Stimulated activated CD8-positive, alpha-beta memory T cell treated with anti-CD3 and anti-CD28 coated beads, Interleukin-7, amount 100 ng/mL, for 24 hours (primary cell): Measurements from ENCODE around the gene VSNL1.

Experiments
- DNase-seq: peaks from one replicate; pipeline ENCODE4 v3.0.0-alpha.2; 2020; ENCODE audit warnings: low read depth

VSNL1 gene

DNA sequence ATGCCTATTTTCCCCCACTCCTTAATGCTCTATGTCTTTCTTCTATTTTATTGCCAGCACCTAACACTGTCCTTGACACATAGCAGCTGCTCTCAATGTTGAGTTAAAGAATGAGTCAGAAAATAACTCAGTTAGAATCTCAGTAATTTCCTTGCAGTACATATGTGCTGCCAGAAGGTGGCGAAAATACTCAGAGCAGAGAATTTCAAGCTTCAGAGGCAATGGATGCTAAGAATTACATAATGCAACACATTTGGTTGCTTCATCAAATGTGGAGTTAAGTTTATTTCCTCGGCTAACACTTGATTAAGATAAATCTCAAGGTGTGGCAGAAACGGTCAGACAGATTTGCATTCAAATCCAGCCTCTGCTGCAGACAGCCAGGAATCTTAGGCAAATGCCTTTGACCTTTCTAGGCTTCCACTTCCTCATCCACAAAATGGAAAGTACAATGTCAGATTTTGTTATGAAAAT lies 105.6 kb downstream of the VSNL1 start:
- no peak for DNase-seq

DNA sequence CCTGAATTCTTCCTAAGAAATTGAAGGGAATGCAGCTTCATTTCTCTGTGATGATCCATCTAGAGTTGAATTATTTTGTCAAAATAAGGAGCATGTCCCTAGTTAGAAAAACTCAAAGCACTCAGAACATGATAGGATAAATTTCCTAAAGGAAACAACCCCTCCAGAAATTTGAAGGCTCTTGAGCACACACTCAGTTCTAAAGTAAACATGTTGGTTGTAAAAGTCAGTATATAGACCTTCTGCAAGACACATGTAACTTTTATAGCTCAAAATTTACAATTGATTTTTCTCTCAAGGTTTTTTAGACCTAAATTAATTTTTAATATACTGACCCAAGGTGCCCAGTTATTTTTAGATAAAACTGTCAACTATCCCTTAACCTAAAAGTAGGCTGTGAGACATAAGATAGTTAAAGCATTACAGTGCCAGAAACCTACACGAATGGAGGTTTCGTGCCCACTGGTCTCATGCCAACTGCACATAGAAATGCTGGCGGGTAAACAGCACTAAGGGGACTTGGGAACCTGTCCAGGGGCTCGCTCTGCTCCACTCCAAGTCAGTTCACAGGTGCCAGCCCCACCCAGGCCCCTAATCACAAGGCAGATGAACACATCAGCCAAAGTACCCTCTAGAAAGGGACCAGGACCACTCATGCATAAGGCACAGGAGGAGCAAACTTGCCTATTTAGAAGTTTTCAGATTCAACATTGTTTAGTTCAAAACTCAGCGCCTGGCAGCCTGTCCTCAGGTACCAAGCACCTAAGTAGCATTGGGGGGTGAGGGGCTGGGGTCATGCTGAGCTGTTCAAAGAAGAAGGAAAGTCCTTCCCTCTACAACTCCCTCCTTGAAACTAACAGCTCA lies 106.6 kb downstream of the VSNL1 start:
- DNase-seq = no peak

DNA sequence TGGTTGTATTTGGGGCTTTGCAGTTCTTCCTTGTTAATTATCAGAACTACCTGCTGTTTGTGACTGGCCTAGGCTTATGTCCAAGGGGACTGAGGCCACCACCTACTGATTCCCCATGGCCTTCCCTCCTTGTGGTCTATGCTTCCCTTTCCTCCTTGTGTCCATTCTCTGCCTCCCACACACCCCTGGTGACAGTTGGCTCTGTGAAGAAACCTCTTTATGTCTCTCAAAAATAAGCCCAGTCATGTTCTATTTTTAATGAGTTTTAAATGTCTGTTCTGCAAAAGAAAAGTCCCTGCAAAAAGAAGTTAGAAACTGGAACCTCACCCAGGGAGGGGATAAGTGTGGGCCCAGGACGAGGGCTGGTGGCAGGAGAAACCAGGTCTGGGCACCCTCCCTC lies 108.1 kb downstream of the VSNL1 start:
- no peak for DNase-seq

DNA sequence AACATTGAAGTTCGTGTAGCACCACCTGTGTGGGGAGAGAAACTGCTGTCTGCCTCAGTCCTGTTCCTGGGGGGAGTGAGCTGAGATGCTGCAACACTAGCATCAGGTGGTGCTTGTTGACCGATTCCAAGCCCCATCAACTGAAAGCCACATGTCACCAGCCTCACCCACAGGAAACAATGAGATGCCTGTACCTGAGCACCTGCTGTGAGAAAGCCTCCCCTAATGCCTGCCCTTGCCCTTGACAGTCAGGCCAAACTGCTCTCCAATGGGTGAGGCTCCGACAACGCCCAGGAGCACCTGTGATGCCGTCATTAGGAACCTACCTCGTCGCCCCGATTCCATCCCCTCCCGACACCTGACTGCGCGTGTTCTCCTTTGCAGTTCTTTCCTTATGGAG lies 108.5 kb downstream of the VSNL1 start:
- no peak for DNase-seq

DNA sequence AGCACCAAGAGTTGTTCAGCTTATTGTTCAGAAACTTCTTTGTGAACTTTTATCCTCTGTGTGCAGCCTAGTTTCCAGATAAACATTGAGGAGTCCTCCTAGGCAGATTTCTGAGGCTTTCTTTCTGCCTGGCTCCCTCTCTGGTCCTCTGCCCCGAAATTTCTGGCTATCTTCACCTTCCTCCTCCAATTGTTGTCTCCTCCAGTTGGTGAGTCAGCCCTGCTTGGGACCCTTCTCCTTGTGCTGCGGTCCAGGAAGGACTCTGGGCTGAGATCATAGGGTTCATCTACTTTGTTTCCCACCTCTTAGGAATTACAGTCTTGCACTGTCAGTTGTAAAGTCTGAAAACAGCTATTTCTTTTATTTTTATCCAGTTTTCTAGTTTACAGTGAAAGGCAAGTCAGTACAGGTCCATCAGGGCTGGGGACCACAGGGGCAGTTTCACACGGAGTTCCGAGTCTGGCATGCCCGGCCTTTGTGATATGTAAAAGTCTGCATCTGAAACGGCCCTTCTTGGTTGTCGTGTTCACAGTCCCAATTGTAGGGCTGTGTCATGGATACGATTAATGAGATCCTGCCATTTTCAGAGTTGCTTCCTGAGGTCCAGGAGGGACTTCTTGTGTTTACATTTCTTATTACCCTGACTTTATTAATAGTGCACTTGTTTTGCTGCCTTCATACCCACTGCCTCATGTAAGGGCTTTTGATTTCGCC lies 112.3 kb downstream of the VSNL1 start:
- no peak for DNase-seq

DNA sequence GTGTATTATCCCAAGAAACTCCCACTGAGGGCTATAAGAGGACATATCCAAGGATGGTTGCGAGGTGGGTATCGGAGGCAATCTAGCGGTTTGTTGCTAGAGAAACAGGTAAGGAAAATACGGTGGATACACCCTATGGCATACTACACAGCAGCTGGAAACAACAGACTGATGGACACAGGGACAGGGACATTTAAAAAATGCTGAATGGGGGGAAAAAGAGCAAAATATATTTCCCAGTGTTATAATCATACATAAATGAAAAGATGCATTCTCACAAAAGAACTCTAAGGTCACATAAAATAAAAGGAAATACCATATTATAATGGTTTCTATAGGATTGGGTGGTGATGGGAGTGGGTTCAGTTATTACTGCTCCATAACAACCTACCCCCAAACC lies 117.3 kb downstream of the VSNL1 start:
- DNase-seq = no peak

DNA sequence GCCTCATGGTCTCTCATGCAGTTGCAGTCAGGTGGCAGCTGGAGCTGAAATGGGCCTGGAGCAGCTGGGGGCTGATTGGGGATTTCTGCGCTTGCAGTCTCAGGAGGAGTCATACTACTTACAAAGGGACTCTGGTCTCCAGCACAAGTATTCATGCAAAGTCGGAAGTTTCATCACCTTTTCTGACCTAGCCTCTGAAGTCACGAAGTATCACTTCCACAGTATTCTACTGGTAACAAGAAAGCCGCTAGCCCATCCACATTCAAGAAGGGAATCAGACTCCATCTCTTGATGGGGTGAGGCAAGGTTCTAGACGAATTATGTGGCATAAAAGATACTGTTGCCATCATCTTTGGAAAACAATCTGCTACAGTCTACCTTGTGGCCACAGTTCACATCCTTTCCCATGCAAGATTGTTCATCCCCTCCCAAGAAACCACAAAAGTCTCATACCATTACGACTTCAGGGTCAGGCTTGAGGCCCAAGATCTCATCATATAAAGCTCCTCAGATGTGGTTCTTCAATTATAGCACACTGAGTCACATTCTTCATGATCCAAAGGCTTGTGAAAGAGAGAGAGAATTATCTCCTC lies 117.9 kb downstream of the VSNL1 start:
- DNase-seq = no peak

DNA sequence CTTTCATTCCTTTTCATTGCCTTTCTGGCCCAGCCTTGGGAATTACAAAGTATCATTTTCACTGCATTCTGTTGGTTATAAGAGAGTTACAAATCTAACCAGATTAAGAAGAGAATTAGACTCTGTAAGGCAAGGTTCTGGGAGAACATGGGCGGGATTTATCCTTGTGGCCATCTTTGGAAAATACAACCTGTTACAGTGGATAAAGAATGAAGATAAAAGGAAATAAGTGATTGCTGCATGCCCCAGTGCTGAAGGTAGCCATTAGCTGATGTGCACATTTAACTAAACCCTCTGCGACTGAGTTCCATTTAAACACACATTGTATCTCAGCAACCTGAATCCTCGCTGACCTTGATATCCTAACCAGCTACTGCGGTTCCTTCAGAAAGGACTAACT lies 119.7 kb downstream of the VSNL1 start:
- no peak for DNase-seq

DNA sequence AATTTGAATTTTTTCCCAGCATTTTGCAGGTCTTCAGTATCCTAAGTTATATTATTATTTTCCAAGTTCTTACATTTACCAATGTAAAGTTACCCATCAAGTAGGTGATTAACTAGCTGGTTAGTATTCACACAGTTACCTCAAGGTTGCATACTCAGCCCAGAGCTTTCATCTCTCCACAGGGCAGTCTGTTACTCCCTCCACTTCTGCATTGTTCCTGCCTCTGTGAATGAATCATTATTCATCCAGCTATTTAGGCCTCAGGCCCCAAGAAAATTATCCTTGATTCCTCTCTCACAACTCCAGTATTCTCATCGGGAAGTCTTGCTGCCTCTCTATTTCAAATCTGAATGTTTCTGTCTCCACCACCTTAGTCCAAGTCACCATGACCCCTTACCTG lies 121.0 kb downstream of the VSNL1 start:
- no peak for DNase-seq

DNA sequence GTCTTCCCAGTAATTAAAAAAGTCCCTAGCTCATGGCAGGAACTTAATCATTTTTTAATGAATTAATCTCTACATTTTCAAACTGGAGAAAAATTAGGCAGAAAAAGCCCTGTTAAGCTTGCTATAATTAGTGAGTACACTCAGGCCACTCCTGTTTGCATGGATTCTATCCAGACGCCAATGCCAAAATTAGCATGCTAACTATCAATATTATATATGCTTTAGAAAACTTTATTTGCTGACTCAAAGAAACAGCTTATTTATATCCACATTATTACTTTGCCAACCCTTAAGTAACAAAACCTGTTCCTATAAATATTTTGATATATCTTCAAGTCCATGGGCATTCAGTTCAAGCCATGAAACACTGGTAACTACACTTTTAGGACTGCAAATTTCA lies 122.2 kb downstream of the VSNL1 start:
- no peak for DNase-seq

DNA sequence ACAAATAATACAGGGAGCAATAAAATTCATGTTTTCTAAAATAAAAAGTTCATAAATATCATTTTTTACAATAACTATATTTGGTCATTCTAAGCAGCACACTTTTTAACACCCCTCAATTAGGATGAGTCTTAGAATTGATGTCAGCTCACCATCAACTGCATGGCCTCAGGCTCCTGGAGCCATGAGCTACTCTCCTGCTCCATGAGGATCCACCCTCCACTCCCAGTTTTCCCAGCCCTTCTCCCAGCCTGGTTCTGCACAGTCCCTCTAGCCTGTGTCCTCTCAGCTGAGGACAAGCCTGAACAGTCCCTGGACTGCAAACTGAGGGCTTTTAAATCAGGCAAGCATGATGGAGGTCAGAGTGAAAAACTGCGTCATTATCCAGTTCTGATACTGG lies 124.0 kb downstream of the VSNL1 start:
- DNase-seq = no peak

DNA sequence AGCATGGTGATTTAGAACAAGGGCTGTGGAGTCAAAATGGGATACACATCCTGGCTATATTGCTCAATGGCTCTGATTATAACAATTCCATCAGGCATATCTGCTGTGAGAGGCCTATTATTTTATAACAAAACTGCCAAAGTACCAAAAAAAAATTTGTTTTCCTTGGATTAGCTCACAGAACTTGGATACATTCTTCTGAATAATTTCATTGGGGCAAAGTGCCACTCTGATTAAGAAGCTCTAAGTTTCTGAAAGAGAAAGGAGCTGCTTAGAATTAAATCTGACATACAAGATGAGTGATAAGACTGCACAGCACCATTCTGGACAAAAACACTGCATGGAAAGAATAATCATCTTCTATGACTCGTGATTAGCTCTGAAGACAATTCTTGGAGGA lies 127.4 kb downstream of the VSNL1 start:
- no peak for DNase-seq

DNA sequence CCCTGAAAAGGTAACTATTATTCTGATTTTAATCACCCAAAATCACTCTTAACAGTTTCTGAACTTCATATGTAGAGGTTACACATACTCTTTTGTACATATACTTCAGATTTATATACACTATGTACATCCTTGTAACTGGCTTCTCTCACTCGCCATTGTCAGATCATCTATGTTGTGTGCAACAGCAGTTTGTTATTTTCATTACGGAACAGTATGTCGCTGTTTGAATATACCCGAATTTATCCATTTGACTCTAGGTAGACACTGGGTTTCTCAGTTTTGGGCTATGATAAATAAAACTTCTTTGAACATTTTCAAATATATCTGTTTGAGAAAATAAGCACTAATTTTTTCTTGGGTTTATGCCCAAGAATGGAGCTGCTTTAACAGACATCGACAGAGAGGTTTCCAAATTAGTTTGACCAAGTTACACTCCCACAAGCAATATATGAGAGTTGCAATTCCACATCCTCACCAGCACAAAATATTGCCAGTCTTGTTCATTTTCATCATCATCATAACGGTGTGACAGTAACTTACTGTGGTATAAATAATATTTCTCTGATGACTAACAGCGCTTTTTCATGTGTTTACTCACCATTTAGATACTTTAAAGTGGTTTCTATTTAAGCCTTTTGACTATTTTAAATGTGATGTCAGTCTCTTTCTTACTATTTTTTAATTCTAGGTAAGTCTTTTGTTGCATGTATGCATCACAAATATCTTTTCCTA lies 132.3 kb downstream of the VSNL1 start:
- no peak for DNase-seq

DNA sequence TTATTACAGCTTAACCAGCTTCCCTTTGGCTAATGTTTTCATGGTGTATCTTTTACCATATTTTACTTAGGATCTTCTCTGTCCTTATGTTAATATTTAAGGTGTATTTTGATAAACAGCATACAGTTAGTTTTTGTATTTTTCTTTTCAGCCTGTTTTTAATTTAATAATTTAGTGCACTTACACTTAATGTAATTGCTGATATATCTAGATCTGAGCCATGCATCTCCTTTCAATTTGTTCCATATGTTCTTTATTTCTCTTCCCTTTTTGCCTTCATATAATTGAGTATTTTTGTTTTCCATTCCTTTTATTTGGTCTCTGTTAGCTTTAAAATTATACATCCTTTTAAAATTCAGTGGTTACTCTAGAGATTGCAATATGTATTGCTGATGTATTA lies 134.3 kb downstream of the VSNL1 start:
- DNase-seq = no peak

DNA sequence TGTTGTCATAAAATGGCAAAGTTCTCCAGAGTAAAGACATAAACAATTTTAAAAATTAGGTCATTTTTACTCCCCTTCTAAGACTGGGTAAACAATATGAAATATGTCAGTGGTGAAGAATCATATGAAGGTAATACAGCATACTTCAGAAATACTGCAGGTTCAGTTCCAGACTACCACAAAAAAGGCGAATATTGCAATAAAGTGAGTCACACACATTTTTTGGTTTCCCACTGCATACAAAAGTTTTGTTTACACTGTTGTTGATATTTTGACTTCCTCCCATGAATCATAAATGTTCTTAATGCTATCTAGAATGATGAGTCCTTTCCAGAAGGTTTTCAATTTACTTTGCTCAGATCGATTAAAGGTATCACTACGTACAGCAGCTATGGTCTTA lies 139.6 kb downstream of the VSNL1 start:
- no peak for DNase-seq

DNA sequence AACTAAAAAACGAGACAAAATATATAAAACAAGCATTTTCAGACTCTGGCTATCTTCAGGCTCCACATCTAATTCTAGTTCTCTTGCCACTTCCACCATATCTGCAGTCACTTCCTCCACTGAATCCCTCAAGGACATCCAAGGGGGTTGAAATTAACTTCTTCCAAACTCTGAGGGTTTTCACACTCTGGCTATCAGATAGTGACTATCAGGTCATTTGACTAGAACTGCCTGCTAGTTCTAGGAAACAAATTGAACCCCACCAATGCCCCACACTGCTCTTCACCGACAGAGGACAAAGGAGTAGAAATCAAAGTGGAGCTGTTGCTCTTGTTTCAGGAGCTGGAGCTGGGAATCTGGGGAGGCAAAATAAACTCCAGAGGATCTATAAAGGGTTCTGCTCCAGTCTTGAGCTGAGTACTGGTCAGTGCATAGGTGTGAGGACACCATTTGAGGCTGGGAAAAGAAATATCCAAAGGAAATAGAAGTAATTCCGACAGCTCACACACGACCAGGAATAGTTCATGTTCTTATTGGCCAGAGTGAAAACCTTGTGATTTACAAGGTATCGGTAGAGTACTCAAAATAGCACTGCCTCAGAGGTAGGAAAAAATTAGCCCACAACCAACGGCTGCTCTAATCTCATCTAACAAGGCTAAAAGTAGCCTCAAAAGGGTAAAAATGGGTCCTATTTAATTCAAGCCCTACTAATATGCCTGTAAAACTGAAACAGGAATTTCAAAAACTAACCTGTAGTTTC lies 141.8 kb downstream of the VSNL1 start:
- DNase-seq = no peak

DNA sequence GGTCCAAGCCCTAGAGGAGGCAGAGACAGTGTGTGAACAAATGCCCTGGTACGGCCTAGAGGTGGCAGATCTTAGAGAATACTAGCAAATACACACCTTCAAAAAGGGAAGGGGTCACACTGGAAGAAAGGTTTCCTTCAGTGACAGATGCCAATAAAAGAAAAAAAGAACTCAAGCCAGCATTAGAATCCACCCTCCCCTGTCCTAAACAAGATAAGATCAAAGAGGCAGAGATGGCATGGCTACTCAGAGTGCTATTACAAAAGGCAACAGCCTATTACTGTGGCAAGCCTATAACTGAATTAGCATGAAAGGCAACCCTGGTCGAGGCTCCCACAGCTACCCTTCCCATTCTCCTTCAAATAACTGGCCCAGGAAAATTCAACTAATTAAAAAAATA lies 143.5 kb downstream of the VSNL1 start:
- DNase-seq = no peak

DNA sequence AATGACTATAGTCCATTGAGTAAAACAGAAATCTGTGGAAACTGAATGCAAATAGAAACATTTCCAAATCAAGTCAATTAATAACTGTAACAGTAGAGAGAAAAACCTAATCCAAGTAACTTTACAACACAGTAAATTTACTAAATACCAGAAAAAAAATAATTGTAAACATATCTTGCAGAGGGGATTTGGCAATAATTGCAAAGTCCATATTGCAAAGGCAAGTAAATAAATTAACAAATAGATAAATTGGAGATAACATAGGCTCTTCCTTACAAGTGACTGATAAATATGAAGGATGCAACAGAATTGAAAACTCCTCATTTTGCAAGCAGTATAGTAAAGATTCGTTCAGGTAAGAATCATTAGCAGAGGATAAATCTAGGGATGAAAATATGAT lies 148.1 kb downstream of the VSNL1 start:
- DNase-seq = no peak

DNA sequence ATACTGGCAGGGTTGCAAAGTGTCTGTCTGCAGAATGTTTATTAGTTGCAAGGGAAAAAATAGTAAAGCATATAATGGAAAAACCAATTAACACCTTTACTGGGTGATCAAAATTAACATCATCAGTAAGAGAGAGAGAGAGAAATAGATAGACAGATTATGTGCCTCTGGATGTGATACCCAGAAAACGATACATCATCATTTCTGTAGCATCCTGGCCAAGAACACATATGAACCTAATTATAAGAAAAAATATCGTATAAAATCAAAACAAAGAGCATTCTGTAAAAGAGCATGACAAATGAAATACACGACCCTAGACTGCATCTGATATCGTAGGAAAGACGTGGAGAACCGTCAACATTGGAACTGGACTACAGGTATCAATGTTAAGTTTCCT lies 148.5 kb downstream of the VSNL1 start:
- DNase-seq = no peak

DNA sequence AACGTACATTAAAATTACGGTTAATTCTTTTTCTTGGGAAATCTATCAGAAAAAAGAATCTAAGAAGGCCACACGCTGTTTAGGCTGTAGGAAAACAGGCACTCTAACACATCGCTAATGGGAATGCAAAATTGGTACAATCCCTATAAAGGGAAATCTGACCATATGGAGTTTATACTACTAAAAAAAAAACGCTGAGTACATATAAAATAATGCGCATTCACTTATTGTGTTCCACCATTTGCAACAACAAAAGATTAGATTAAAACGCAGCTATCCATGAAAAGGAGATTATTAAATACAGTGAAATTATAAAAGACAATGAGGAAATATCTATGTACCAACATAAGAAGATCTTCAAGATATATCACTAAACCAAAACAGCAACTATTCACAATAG lies 150.3 kb downstream of the VSNL1 start:
- DNase-seq = no peak
